HG02610 (cell line): Measurements from ENCODE around the gene PPP1R7.

Source experiments
- ATAC-seq: cut with Tn5 transposase; IDR thresholded peaks from one replicate; pipeline ENCODE4 v1.9.1; 2021; ENCODE audit warnings: mild to moderate bottlenecking, moderate library complexity; ENCODE audit not compliant: unreplicated experiment

The PPP1R7 gene

DNA sequence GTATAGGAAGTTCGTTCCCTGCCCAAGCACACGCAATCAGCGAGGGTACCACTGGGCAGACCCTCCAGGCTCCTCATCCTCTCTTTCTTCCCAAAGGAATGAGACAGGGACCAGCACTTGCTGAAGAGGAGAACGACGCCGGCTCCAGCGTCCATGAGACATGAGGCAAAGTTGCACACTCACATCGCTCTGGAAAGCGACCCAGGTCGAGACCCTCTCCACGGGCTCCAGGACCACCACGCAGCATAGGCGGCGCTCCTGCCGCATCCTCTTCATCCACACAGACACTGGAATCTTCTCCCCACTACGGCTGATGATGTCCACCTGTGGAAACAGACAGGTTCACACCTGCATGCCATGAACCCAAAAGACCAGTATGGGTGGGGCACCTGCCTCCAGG, 11.8 kb upstream of the PPP1R7 start:
- no peak for ATAC-seq

DNA sequence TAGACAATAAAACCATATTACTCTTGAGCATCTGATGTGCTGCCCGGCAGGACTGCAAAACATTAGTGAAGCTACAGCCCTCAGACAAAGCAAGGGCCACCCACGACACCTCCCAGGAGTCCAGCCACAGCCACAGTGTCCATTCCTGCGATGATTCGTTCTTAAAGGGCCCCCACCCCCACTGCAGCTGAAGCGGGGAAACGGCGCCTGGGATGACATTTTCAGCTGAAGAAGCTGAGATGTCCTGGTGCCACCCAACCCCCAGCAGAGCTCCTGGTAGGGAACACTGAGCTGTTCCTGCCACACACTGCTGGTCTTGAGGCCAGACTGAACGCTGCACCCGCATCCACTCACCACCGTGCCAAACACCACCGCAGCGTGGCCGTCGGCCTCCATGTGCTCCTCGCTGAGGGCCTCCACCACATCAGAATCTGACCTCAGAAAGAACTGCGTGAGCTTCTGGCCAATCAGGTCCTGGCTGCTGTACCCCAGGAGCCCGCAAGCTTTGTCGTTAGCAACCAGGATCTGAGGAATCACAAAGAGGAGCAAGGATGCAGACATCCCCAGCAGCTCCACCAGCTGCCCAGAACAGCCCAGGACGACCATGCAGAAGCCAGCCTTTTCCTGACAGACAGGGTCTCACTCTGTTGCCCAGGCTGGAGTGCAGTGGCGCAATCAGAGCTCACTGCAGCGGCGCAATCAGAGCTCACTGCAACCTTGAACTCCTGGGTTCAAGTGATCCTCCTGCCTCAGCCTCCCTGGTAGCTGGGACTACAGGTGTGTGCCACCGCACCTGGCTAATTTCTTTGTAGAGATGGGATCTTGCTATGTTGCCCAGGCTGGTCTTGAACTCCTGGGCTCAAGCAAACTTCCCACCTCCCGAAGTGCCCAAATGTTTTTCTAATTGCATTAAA, 10.5 kb upstream of the PPP1R7 start:
- no peak for ATAC-seq

DNA sequence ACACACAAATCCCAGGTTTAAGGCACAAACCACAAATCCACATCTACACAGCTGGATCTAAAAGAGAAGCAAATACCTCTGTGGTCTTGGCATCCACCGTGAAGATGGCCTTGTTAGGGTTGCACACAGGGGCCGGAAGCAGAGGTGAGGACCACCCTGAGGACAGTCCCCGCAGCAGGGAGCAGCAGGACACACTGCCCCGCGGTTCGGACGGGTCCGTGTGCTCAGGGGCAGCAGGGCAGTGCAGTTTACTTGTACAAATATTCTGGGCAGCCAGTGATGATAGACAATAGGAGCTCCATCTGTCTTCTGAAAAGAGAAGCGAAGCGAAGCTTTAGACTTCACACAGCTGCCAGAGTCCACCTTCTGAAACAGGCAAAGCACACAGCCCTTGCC, 9.8 kb upstream of the PPP1R7 start:
- ATAC-seq = no peak

DNA sequence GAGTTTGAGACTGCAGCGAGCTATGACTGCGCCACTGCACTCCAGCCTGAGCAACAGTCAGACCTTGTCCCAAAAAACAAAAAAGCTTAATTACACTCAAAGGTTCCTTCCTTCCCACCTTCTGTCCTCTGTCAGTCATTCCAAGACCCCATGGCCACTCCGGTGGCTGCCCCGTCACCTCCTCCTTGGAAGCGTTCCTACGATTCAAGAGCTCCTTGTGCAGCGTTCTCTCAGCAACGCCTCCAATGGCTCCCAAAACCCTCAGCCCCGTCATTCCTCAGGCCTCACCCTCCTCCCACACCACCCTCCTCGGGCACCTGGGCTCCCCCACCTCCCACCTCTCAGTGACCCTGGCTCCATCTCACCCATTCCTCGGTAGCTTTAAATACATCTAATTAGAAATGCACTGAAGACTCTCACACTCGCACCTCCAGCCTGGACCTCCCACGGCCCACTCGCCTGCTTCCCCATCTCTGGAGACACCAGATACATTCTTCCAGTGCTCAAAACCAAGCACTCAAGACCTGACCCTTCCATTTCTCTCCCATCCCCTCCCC, 9.0 kb upstream of the PPP1R7 start:
- no peak for ATAC-seq

DNA sequence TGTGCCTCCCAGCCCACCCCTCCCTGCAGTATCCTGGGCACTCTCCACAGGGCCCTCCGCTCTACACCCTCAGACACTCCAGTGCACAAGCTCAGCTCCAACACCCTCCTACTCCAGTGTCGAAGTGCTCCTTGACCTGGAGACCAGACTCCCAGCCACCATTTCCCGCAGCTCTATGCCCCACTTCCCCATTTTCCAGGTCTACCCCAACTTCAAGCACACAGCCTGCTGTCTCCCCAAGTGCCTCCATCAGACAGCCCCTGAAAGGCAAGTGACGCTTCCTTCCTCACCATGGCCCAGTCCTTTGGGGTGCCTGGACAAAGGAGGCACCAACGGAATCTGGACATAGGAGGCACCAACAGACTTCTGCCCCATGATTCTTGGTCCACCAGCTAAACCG, 8.2 kb upstream of the PPP1R7 start:
- no peak for ATAC-seq

DNA sequence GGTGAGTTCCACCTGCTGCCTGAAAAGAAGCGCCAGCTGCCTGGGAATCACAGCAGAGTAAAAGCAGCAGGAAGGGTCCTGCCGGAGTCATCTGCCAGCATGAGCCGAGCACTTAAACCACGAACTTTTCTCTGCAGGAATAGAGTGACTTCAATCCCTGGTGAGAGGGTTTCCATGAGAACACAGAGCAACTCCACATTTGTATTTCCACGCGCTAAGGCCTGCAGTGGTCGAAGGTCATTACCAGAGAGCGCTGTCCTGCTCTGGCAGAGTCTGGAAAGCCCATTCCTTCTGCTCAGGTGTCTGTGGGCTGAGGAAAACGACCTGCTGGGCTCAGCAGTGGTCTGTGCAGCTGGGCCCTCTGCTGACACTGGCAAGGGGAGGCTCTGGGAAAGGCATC, 7.7 kb upstream of the PPP1R7 start:
- ATAC-seq = no peak

DNA sequence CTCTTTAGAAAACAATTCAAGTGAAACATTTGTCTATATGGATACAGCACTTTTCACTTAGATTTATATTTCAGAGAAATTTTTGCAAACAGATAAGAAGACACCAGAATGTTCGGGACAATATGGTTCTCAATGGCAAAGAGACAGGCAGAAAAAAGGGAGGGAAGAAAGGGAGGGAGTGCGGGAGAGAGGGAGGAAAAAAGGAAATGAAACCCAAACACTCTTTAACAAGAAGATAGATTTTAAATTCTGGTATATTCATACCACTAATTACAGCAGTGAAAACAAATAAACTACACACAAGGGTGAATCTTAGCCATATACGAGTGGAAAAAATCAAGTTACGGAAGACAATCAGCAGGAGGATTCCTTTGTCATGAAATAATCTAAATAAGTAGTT, 4.0 kb upstream of the PPP1R7 start:
- no peak for ATAC-seq

DNA sequence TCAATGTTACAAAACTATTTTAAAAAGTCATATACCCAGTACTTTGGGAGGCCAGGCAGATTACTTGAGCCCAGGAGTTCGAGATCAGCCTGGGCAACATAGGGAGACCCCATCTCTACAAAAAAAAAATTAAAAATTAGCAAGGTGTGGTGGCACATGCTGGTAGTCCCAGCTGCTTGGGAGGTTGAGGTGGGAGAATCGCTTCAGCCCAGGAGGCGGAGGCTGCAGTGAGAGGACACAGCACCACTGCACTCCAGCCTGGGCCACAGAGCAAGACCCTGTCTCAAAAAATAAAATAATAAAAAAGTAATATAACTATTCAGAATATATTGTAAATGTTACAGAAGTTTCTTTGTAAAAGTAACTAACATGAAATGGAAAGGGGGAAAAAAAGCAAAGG, 2.9 kb upstream of the PPP1R7 start:
- ATAC-seq = no peak

DNA sequence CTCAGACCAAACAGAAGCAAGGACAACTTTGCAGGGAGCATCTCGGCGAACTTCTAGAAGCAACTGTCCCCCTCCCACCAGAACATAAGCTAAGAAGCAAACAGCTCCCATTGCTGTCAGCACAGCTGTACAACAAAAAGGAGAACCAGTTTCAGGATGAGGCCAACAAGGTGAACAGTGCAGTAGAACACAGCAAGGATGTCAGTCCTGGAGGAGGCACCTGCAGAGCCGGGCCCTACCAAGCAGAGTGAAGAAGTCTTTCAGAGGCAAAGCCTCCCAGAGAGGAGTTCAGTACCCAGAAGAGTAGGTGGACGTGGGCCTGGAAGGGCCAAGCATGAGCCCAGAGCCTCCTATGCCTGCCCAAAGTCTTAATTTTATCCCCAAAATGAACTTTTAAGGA, 2.0 kb upstream of the PPP1R7 start:
- no peak for ATAC-seq

DNA sequence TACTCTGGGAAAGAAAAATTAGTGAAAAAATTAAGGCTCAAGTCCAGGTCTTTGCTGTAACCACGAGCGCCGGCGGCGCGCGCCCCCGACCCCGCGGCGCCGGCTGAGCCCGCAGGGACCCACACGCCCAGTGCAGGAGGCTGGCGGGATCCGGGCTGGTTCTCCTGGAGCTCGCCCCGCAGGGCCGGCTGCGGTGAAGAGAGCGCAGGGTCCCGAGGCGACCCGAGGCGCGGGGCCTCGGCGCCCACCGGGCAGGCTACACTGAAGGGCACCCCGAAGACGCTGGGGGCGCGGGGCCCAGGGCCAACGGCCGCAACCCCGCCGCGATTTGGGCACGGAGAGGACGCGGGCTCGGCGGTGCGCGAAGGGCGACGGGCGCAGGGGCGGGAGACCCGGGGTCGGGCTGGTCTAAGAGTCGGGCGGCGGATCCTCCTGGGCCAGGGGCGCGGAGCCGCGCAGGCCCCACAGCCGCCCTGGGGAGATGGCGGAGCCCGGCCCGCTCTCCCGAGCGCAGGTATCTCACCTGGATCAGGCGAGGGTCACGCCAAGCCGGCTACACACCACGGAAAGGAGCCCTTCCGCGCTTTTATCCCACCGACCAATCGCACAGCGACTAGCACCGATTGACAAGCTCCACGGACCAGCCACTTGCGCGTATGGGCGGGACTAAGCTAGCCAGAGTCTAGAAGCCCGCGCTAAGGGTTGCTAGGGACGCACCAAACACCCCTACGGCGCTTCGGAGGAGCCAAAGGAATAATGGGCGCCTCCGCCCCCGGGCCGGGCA, 1.2 kb upstream of the PPP1R7 start, which contains the start of gene PASK:
Gene PASK (minus strand): TSS at position 582 of the 784 bp plus-strand sequence. CDS start 6,440 bp downstream, outside the sequence.
- peak; percentile 79 for ATAC-seq

DNA sequence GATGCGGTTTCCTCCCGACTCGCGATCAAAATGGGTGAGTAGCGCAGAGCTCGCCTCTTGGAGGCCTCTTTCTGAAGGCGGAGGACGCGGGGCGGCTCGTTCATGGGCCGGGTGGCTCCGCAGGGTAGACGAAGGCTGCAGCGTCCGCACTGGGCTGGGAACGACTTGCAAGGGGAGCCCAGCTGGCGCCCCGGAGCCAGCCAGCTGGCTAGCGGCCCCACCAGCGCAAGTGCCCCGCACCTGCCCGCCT, 667 bp upstream of the PPP1R7 start:
- no peak for ATAC-seq

DNA sequence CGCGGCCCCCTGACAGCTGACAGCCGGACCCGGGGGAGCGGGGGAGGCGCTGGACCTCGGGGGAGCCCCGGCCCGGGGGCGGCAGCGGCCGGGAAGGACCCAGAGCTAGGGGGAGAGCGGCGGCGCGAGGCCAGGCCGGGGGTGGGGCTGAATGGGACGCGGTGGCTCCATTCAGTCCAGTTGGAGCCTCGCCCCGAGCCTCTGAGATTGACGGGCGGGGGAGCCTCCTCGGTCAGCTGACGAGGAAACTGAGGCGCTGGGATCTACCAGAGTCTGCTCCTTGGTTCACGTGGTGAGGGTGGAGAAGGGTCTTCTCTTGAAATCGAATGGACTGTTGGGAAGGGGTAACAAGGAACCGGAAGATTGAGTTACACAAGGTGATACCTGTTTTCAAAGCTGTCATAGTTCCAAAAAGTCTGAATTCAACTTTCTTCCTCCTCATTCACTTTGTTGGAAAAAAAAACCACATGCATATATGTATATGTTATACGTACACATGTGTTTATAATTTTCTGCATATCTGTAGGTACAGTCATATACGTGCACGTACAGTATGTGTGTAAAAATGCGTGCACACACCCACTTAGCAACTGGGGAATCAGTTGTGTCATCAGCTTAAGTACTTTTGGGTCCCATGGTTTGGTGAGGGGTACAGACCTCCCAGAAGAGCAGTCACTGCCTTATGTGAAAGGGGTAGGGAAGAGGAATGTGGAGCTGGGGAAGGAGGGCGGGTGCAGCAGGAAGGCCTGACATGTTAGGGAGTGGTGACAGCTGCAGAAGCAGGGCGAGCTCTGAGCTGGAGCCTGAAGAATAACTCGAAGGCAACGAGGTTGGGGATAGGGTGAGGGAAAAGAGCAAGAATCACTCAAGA, 628 bp downstream of the PPP1R7 start:
- no peak for ATAC-seq

DNA sequence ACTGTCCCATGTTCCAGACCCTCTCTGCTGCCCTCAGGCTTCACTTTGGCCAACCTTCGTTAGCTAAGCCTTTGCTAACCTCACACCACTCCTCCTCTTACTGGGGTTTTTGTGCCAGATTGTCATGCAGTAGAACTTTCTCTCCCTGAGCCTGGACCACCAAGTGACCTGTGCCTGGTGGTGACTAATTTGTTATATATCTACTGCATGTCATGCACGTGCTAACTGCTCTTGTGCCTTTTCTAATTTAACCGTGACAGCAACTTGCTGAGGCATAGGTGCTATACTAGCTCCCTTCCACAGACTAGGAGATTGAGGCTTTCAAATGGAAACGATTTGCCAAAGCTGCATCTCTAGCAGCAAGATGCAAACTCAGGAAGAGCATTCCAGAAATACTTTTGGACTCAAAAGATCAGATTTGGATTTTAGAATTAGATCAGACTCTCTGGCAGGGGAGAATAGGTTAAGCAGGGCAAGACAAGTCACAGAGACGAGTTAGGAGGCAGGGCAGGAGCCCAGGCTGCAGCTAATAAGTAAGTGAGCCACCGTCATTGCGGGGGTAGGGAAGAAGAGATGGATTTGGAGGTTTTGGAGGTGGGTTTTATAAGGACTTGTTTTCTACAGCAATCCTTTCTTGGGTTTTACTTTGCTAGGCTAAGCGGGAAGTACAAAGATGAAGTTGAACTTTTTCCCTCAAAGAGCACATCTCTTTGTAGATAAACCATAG, 1.8 kb downstream of the PPP1R7 start:
- ATAC-seq = no peak

DNA sequence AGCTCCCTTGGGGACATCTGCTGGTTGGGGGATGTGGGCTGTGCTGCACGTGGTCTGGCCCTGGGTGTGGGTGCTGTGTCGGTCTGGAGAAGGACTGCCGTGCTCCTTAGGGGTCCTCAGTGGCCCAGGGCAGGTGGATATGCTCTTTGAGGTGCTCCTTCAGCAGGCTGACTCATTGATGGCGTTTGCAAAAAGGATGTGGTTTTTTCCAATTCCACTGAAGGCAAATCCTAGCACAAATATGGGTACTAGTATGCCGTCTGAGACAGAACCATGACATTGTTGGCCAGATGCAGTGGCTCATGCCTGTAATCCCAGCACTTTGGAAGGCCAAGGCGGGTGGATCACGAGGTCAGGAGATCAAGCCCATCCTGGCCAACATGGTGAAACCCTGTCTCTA, 3.3 kb downstream of the PPP1R7 start:
- no peak for ATAC-seq

DNA sequence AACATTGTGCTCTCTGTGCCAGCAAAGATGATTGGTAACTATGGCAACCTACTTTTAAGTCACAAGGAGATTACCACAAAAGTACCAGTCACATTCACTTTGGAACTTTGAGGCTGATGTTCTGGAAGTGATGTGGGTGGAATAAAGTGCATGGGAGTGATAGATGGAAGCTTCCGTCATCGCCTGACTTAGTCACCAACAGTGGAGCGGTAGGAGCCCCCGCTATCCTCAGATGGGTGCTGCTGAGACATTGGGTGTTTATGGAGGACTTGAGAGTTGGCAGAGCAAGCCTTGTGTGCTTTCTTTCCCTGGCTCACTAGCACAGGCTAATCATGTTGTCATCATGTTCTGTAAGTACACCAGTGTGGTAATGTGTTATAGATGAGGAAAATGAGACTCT, 4.6 kb downstream of the PPP1R7 start:
- ATAC-seq = no peak

DNA sequence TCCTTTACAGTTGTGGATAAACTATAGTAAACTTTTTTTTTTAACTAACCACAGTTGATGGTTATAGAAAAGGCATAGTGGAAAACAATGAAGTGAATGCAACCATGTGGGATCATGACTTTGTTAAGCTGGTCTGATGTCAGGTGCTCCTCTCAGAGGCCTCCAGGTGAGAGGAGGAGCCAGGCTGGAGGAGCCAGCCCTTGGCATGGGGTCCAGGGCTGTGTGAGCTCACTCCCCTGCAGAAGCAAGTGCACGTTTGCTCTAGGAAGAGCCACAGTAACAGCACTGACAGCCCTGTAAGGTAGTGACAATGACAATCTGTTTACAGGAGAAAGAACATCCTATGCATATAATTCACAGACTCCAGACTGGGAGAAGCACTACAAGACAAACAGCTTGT, 5.7 kb downstream of the PPP1R7 start:
- ATAC-seq = no peak

DNA sequence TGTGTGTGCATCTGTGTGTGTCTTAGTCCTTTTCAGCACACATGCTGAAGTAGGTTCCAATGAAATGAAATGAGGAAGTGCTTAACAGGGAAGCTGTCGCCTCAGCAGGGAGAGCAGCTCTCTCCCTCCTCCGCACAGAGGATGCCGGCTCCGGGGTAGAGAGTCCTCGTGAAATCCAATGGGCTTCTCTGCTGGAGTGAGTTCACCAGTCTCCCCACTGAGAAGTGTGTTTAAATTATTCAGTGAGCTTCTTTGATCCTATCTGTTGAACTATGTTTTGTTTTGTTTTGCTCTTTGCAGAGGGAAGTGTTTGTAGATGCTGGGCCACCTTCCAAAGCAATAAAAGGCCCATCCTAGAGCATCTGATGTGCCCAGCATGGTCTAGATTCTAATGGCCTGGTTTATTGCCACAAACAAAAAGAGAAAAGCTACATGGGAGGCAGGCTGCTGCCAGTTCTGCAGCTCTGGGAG, 6.7 kb downstream of the PPP1R7 start:
- no peak for ATAC-seq

DNA sequence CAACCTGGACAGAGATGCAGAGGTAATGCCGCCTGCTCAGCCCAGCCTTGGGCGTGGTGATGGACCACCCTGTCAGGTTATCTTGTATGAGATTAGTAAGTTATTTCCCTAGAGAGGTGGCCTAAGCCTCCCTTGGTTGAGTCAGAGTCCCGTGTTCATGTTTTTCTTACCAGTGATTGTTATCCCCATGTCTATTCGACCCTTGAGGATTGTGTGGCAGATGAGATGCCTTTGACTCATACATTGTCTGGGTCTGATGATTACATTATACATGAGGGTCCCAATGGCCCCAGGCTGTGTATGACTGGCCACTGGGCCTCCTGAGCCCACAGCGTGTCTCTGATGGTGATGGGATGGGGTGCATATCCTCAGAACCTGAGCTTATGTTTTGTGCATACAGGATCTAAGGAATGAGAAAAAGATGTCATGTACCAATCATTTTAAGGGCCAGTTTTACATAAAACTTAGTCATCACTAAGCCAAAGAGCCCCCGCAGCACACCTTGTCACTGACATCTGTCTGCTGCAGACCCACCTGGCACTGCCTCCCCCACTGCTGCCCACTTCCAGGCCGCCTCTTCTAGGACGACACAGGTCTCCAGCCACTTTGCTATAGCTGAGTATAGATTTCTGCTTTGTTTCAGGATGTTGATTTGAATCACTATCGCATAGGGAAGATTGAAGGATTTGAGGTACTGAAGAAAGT, 7.7 kb downstream of the PPP1R7 start:
- no peak for ATAC-seq

DNA sequence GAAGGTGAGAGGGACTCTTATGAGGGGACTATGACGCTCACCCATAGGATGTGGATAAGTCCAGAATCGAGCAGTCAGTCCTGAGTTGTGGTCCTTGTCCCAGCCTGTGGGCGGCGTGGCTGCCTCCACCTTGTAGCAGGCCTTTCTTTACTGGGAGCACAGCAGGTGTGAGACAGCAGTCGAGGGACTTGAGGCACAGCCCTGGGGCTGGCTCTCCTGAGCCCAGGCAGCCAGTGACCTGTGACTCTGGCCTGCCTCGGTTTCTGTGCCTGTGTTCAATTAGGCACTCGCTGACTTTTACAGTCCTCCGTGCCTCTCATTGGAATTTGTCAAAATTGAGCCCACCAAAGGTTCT, 8.3 kb downstream of the PPP1R7 start:
- ATAC-seq = no peak

DNA sequence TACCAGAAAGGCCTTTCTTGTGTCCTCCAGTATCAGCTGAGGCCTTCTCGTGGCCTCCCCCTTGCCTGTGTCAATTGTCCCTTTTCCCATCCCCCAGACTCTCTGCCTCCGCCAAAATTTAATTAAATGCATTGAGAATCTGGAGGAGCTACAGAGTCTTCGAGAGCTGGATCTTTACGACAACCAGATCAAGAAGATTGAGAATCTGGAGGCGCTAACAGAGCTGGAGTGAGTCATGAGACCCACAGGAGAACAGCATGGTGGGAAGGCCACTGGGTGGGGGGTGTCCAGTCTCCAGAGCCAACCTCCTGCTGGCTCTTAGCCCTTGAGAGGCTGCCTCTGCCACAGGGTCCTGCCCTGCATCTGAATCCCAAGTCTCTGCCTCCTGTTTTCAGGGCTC, 8.8 kb downstream of the PPP1R7 start:
- ATAC-seq = no peak
